Esophagus squamous epithelium (tissue), 5 donors: Measurements from ENCODE around the gene PCGF2. TPM values are rescaled to one million over a fixed set of nuclear protein-coding genes. Genes with fewer than 3 reads are reported as not detected.

Experiments
- DNase-seq: peaks from one replicate; lab custom pipeline; 2025; lab: John Stamatoyannopoulos, UW
- H3K27ac ChIP-seq, 4 donors: fragments of 200-600 bp; sonication (generic); one replicate each; pipeline ENCODE4 v1.5.1; 2016 to 2019; ENCODE audit warnings: mild to moderate bottlenecking in 1 of 4
- H3K27me3 ChIP-seq, 4 donors: fragments of 200-600 bp; sonication (generic); 1 replicate in 3 of 4; 2 replicates in 1 of 4; pipeline versions ENCODE4 v1.5.1 to v1.6.0; 2017 to 2021; ENCODE audit warnings: antibody characterized with exemption in 1 of 4
- H3K36me3 ChIP-seq, 3 donors: fragments of 200-600 bp; sonication (generic); one replicate each; pipeline ENCODE4 v1.5.1; 2016 to 2019
- H3K4me1 ChIP-seq, 3 donors: fragments of 200-600 bp; sonication (generic); one replicate each; pipeline ENCODE4 v1.5.1; 2017 to 2019
- H3K4me3 ChIP-seq, 4 donors: fragments of 200-600 bp; sonication (generic); 1 replicate in 3 of 4; 2 replicates in 1 of 4; pipeline ENCODE4 v1.5.1; 2016 to 2019; ENCODE audit warnings: mild to moderate bottlenecking in 2 of 4, moderate library complexity in 1 of 4
- H3K9me3 ChIP-seq, 3 donors: fragments of 200-600 bp; sonication (generic); one replicate each; pipeline ENCODE4 v1.5.1; 2016 to 2019
- CTCF ChIP-seq, 6 experiments: fragments of 450-650 bp in 4 of 6; fragments of 200-600 bp in 2 of 6; sonication (generic) in 2 of 6; IDR thresholded peaks; one replicate each; pipeline ENCODE4 v1.5.1; 2016 to 2019; ENCODE audit warnings: antibody characterized with exemption in 6 of 6, mild to moderate bottlenecking in 4 of 6, moderate library complexity in 4 of 6
- POLR2A ChIP-seq, 4 donors: fragments of 450-650 bp; IDR thresholded peaks; one replicate each; pipeline ENCODE4 v1.6.1; 2017; ENCODE audit warnings: antibody characterized with exemption in 4 of 4, mild to moderate bottlenecking in 4 of 4, moderate library complexity in 3 of 4
- WGBS, 2 donors: methylation state at CpG; one replicate each; pipeline ENCODE4 v1.1.5; 2018; 5-methylcytosine and 5-hydroxymethylcytosine counted together
- intact Hi-C: fragments of 100-400 bp; cut with DNase I; formaldehyde crosslinking; loops from one replicate; pipeline ENCODE4 v1.15.0; 2022
- total RNA-seq, 4 donors: library from RNA; depleted of rRNA; stranded (reverse); fragments of >200 nt; gene quantifications; one replicate each; pipeline ENCODE4 v1.1.0, GENCODE V29; 2016
- donor health status: DM: yes; HTN: yes; CAD: no.

PCGF2 gene
- total RNA-seq, 4 donors from 2014 or later: 2.5 to 11.8 (median 3.4) TPM

- no peak for DNase-seq
- Histone ChIP-seq H3K4me1 (peaks cover 44 to 83% (median 46%) of the 10 kb centered on the region in 3 donors), H3K4me3 (peak overlapping the region; percentile 50 to 88 (median 86)), H3K27me3 (peaks cover 0 to 20% (median 0%) of the 10 kb centered on the region in 4 donors), H3K36me3 (peaks cover 0 to under 1% (median 0%) of the 10 kb centered on the region in 3 donors), H3K27ac (peak overlapping the region; percentile 74 to 94 (median 88)), H3K9me3 (no peaks in the 10 kb centered on the region)
- 0% methylated on average over 15 of the region's 32 CpGs; no CpG with 5 or more reads in 1 of the 2 donors for WGBS, 2 donors
- intact Hi-C loops: no loop called here
- no peak for TF ChIP-seq CTCF (IDR thresholded peaks at IDR 0.05)
- no peak for TF ChIP-seq POLR2A (IDR thresholded peaks at IDR 0.05)
These were observed 721 bp upstream of the PCGF2 start for GRCh38 chr17:38748892-38749222.

GRCh38 chr17:38747463-38748148, 530 bp downstream of the PCGF2 start:
- Histone ChIP-seq H3K27ac (peak overlapping the region; percentile 74 to 94 (median 88)), H3K27me3 (peaks cover 0 to 20% (median 0%) of the 10 kb centered on the region in 4 donors), H3K4me3 (peak overlapping the region; percentile 50 to 88 (median 86)), H3K9me3 (no peaks in the 10 kb centered on the region), H3K4me1 (peaks cover 36 to 86% (median 45%) of the 10 kb centered on the region in 3 donors), H3K36me3 (no peaks in the 10 kb centered on the region)
- intact Hi-C loops: no loop called here
- TF ChIP-seq CTCF (IDR thresholded peaks at IDR 0.05): peak in 1 of 6 experiments; percentile 11
- no peak for TF ChIP-seq POLR2A (IDR thresholded peaks at IDR 0.05)
- WGBS, 2 donors: 2 to 3% methylated on average over 17 to 35 of the region's 64 CpGs
- DNase-seq: no peak

GRCh38 chr17:38746849-38747462, 1.2 kb downstream of the PCGF2 start:
- no peak for DNase-seq
- H3K27me3 ChIP-seq: peaks cover 0 to 20% (median 0%) of the 10 kb centered on the region in 4 donors

GRCh38 chr17:38746004-38746848, 1.9 kb downstream of the PCGF2 start:
- DNase-seq: no peak
- Histone ChIP-seq H3K36me3 (no peaks in the 10 kb centered on the region), H3K9me3 (no peaks in the 10 kb centered on the region), H3K4me1 (peaks cover 45 to 89% (median 56%) of the 10 kb centered on the region in 3 donors), H3K27me3 (peaks cover 0 to 20% (median 0%) of the 10 kb centered on the region in 4 donors), H3K4me3 (peak overlapping the region; percentile 50 to 88 (median 86)), H3K27ac (peak overlapping the region; percentile 74 to 94 (median 88))
- intact Hi-C loops: no loop called here
- no peak for TF ChIP-seq POLR2A (IDR thresholded peaks at IDR 0.05)
- no peak for TF ChIP-seq CTCF (IDR thresholded peaks at IDR 0.05)
- 66 to 77% methylated on average over 5 to 6 of the region's 8 CpGs for WGBS, 2 donors

More at GRCh38 chr17:38746849-38747462, 1.2 kb downstream of the PCGF2 start:
- intact Hi-C loops: no loop called here
- no peaks in the 10 kb centered on the region for H3K36me3 ChIP-seq
- peak overlapping the region; percentile 74 to 94 (median 88) for H3K27ac ChIP-seq
- TF ChIP-seq CTCF (IDR thresholded peaks at IDR 0.05): no peak
- TF ChIP-seq POLR2A (IDR thresholded peaks at IDR 0.05): no peak
- WGBS, 2 donors: 9 to 12% methylated on average over 10 to 13 of the region's 21 CpGs
- peaks cover 39 to 89% (median 52%) of the 10 kb centered on the region in 3 donors for H3K4me1 ChIP-seq
- H3K4me3 ChIP-seq: peak overlapping the region; percentile 50 to 88 (median 86)
- no peaks in the 10 kb centered on the region for H3K9me3 ChIP-seq
